Prostate gland (tissue), 2 donors: ENCODE measurements around the gene PALB2. TPM values are rescaled to one million over a fixed set of nuclear protein-coding genes. Genes with fewer than 3 reads are reported as not detected.
A peak's percentile ranks its signal among the peaks of the same experiment; 100 is the strongest.

Source experiments
- DNase-seq: peaks from one replicate; pipeline ENCODE4 v3.0.0-alpha.2; 2019; ENCODE audit warnings: low spot score
- H3K27ac ChIP-seq, 2 donors: fragments of 200-600 bp; sonication (generic); 2 replicates each; pipeline ENCODE4 v1.5.1; 2017 to 2019
- H3K27me3 ChIP-seq: fragments of 200-600 bp; sonication (generic); replicated peaks from 2 replicates; pipeline ENCODE4 v1.5.1; 2019; ENCODE audit not compliant: insufficient read depth
- H3K36me3 ChIP-seq, 2 donors: fragments of 200-600 bp; sonication (generic); 1 replicate in 1 of 2; 2 replicates in 1 of 2; pipeline versions ENCODE4 v1.5.1 to v1.8.1; 2017 to 2019
- H3K4me1 ChIP-seq: fragments of 200-600 bp; sonication (generic); replicated peaks from 2 replicates; pipeline ENCODE4 v1.5.1; 2019
- H3K4me3 ChIP-seq, 2 donors: fragments of 200-600 bp; sonication (generic); 2 replicates each; pipeline ENCODE4 v1.5.1; 2017 to 2019
- H3K9me3 ChIP-seq: fragments of 200-600 bp; sonication (generic); 2 replicates; pipeline ENCODE4 v1.5.1; 2017
- CTCF ChIP-seq, 4 experiments: fragments of 200-600 bp in 2 of 4; fragments of 450-650 bp in 2 of 4; sonication (generic) in 2 of 4; IDR thresholded peaks; 1 replicate in 3 of 4; 2 replicates in 1 of 4; pipeline ENCODE4 v1.5.1; 2016 to 2019; ENCODE audit warnings: antibody characterized with exemption in 4 of 4, mild to moderate bottlenecking in 2 of 4, moderate library complexity in 2 of 4
- POLR2A ChIP-seq: fragments of 450-650 bp; IDR thresholded peaks from one replicate; pipeline ENCODE4 v1.6.1; 2016; ENCODE audit warnings: antibody characterized with exemption, mild to moderate bottlenecking
- POLR2AphosphoS5 ChIP-seq: sonication (generic); formaldehyde crosslinking; IDR thresholded peaks from one replicate; pipeline ENCODE4 v1.6.1; 2017; ENCODE audit warnings: antibody characterized with exemption
- WGBS: methylation state at CpG from one replicate; pipeline ENCODE4 v1.1.5; 2018; 5-methylcytosine and 5-hydroxymethylcytosine counted together
- intact Hi-C: fragments of 100-400 bp; cut with DNase I; formaldehyde crosslinking; loops from one replicate; pipeline ENCODE4 v1.14.2; 2022
- total RNA-seq, 2 donors: library from RNA; depleted of rRNA; stranded (reverse); fragments of >200 nt; gene quantifications; one replicate each; pipeline ENCODE4 v1.1.0, GENCODE V29; 2016

PALB2 gene
- total RNA-seq, 2 donors from 2014 or later: 10.8 to 15.6 TPM

DNA sequence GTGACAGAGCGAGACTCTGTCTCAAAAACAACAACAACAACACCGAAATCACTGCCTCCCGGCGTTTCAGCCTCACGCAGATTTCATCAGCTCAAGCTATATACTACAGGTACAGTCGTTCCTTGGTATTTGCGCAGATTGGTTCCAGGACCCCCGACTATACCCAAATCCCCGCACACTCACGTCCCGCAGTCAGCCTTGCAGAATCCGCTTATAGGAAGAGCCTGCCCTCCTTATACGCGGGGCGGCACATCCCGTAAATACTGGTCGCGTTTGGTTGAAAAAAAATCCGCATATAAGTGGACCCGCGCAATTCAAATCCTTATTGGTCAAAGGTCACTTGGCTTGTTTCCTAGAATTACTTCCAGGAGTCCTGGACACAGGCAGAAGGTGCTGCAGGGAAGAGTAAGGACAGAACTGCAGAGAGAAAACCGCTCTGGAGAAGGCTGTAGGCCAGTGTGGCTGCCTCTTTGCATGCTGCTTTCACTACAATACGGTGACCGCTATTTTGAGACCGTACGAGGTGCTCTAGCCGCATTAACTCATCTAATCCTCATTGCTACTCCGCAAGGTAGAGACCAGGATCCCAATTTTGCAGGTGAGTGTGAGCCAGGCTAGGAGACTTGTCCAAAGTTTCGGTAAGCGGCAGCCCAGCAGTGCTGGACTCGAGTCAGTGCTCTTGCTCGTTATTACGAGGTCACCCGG lies 45.7 kb downstream of the PALB2 start:
- 14% methylated on average over 34 of the region's 34 CpGs for WGBS
- H3K27ac ChIP-seq: peak overlapping the region; percentile 67 to 77
- peak overlapping the region; percentile 81 to 97 for H3K4me3 ChIP-seq
- no peak for DNase-seq
- no peaks in the 10 kb centered on the region for H3K27me3 ChIP-seq
- no peaks in the 10 kb centered on the region for H3K9me3 ChIP-seq
- intact Hi-C loops: no loop called here
- peaks cover 5% of the 10 kb centered on the region for H3K4me1 ChIP-seq
- no peaks in the 10 kb centered on the region for H3K36me3 ChIP-seq
- TF ChIP-seq POLR2AphosphoS5 (no peak), POLR2A (no peak), CTCF (IDR thresholded peaks at IDR 0.05) (no peak)

- Histone ChIP-seq H3K27me3 (no peaks in the 10 kb centered on the region), H3K4me1 (peaks cover 5% of the 10 kb centered on the region), H3K4me3 (no peak overlapping the region), H3K36me3 (no peaks in the 10 kb centered on the region), H3K27ac (no peak overlapping the region), H3K9me3 (no peaks in the 10 kb centered on the region)
- WGBS: 97% methylated on average over 12 of the region's 12 CpGs
- intact Hi-C loops: no loop called here
- no peak for TF ChIP-seq POLR2AphosphoS5
- TF ChIP-seq POLR2A: no peak
- no peak for TF ChIP-seq CTCF (IDR thresholded peaks at IDR 0.05)
- DNase-seq: no peak
These were observed 46.9 kb downstream of the PALB2 start for GRCh38 chr16:23594186-23594585.

GRCh38 chr16:23590181-23590580 lies 50.9 kb downstream of the PALB2 start:
- 94% methylated on average over 3 of the region's 3 CpGs for WGBS
- intact Hi-C loops: no loop called here
- no peaks in the 10 kb centered on the region for H3K9me3 ChIP-seq
- H3K4me3 ChIP-seq: no peak overlapping the region
- TF ChIP-seq POLR2AphosphoS5: no peak
- no peak for TF ChIP-seq POLR2A
- no peak for TF ChIP-seq CTCF (IDR thresholded peaks at IDR 0.05)
- no peak overlapping the region for H3K27ac ChIP-seq
- DNase-seq: no peak
- H3K4me1 ChIP-seq: peaks cover 1% of the 10 kb centered on the region
- H3K27me3 ChIP-seq: no peaks in the 10 kb centered on the region
- H3K36me3 ChIP-seq: peaks cover 0 to 5% of the 10 kb centered on the region in 2 donors

- intact Hi-C loops: no loop called here
- no peak overlapping the region for H3K4me3 ChIP-seq
- H3K27me3 ChIP-seq: no peaks in the 10 kb centered on the region
- H3K4me1 ChIP-seq: no peaks in the 10 kb centered on the region
- TF ChIP-seq CTCF (IDR thresholded peaks at IDR 0.05): no peak
- TF ChIP-seq POLR2AphosphoS5: no peak
- no peak for TF ChIP-seq POLR2A
- H3K27ac ChIP-seq: no peak overlapping the region
- no peak for DNase-seq
- 77% methylated on average over 5 of the region's 5 CpGs for whole genome bisulfite sequencing
- peaks cover 0 to 10% of the 10 kb centered on the region in 2 donors for H3K36me3 ChIP-seq
- H3K9me3 ChIP-seq: no peaks in the 10 kb centered on the region
These were observed 53.4 kb downstream of the PALB2 start for GRCh38 chr16:23587726-23588125.
